ENCODE measurements around the gene ASXL1.
"Not testable (repeated sequence)": the region's sequence is repeated elsewhere in the genome, so short reads cannot be mapped to it uniquely, and the experiment has no call there.

ASXL1 gene

DNA sequence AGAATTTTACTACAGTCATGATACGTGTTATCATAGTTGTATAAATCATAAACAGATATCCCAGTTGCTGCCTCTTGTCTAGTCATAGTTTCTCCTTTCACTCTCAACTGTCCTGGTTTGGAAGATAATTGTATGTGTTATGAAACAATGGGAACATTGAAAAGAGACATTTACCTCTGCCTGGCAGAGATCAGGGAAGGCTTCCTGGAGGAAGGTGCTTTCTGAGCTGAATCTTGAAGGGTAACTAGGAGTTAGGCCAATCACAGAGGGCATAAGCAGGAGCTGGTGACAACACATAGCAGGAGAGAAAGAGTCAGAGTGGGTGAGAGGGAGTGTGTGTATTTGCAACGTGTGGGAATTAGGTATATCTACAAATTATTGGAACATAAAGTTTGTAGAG, 5.4 kb downstream of the ASXL1 start:
- DNase-seq = no peak

DNA sequence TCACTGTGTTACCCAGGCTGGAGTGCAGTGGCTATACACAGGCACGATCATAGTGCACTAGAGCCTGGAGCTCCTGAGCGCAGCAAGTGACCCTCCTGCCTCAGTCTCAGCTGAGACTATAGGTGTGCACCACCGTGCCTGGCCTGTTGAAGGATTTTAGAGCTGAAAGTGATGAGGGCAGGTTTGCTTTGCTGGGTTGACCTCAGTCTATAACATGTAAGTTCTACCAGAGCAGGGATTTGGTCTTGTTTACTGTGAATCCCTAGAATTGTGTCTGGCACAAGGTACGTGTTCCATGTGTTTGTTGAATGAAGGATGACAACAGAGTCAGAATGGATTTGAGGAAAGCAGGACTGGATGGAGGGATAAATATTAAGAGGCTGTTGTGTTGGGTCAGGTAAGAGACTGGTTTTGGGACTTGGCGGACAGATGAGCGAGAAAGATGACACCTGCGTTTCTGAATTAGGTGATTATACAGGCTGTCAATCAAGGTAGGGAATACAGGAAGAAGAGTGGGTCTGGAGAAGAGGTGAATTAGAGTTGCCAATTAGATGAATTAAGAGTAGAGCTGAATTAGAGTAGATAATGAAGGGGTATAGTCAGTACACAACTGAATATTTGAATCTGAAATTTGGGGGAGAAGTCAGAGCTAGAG, 6.5 kb downstream of the ASXL1 start:
- DNase-seq = no peak

DNA sequence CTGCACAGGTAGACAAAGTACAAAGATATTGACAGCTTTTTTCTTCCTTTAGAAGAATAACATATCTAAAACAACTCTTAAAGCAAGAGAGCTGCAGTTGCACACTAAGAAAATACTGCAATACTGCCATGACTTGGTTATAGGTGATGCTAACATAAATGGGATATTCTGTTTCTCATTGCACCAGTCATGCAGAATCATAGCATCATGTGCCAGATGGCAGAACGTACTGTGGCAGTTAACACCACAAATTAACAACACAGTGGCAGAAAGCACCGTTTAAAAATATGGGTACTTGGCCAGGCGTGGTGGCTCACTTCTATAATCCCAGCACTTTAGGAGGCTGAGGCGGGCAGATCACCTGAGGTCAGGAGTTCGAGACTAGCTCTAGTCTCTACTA, 7.4 kb downstream of the ASXL1 start:
- DNase-seq = no peak

DNA sequence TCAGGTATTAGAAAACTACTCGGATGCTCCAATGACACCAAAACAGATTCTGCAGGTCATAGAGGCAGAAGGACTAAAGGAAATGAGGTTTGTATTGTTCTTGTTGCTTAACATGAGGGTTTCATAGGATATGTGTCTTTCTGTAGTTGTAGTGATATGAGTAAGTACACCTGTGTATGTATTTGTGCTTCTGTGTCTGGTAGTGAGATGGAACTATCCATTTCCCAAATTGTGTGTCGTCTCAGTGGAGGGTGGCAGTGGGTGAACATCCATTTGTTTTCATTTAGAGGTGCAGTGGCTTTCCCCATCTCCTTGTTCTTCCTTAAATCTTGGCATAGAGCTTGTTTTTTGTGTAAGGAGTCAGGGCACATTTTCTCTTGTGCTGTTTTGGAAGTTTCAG, 8.2 kb downstream of the ASXL1 start:
- no peak for DNase-seq

DNA sequence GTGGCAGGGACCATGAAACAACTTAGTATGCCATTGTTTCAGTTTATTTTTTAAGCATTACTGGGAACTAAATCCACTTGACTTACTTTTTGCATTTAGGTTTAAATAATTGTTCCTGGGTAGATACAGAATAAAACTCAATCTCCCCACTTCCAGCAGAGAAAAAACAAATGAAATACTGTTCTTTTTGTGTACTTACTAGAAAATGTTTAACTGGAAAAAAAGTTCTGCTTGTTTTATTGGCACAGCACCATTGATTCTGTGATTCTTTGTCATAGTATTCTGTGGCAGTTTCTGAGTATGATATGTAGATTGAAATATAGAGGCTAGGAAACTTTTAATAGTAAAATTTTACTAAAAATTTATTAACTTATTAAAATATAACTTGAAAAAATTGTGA, 10.2 kb downstream of the ASXL1 start:
- DNase-seq = no peak

DNA sequence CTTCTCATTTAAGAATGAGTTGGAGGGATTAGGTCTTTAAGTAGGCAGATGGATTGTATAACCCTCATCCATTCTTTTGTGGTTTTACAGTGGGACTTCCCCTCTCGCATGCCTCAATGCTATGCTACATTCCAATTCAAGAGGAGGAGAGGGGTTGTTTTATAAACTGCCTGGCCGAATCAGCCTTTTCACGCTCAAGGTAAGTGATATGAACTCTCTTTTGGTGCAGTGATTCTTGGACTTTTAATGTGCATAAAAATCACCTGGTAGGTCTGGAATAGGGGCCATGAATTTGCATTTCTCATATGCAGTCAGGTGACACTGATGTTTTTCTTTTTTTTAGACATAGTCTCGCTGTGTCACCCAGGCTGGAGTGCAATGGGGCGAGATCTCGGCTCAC, 10.8 kb downstream of the ASXL1 start:
- no peak for DNase-seq

DNA sequence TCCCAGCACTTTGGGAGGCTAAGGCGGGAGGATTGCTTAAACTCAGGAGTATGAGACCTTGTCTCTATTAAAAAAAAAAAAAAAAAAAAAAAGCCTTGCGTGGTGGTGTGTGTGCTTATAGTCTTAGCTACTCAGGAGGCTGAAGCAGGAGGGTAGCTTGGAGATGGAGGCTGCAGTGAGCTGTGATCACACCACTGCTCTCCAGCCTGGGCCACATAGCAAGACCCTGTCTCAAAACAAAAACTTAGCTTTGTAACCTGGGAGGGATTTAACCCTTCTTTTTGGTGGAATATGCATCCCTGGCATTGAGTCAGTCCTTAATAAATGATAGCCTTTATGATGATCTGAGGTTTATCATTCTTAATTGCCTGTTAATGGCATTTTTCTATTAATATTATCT, 12.8 kb downstream of the ASXL1 start:
- DNase-seq = no peak

DNA sequence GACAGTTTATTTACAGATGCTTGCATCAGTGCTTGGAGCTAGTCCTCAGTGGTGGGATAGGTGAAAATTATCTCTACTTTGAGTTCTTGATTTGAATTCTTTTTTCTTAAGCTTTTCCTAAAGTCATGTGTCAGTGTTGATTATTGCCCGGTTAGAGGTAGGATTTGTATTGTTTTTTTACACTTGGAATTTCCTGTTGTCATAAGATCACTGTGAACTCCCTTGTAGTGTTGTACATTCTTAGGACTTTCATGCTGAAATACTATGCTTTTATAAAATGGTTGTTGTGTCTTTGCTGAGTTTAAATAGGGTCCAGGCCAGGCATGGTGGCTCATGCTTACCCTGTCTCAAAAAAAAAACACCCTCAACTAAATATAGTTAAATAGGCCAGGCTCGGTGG, 20.3 kb downstream of the ASXL1 start:
- no peak for DNase-seq

DNA sequence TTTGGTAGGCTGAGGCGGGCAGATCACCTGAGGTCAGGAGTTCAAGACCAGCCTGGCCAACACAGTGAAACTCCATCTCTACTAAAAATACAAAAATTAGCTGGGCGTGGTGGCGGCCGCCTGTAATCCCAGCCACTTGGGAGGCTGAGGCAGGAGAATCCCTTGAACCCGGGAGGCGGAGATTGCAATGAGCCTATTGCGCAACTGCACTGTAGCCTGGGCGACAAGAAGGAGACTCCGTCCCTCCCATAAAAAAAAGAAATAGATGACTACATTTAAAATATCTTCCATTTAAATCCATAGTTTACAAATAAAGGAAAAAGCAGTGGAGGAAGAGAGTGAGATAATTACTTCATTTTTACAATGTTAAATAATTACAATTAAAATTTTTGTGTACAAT, 21.9 kb downstream of the ASXL1 start:
- not testable (repeated sequence) for DNase-seq

DNA sequence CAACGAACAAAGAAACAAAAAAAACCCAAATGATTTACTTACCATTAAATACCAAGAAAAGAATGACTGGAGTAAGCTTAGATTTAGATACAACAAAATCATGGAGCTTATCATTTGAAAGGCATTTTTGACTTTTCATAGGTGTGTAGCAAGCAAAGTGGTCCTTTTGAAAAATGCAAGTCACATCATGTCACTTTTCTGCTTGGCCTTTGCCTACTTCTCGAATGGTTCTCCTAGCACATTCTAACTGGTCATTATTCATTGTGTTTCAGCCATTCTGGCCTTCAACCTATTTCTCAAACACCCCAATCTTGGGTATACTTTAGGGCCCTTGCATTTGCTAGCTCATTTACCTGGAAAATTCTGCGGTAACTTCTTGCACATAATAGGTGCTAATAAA, 22.6 kb downstream of the ASXL1 start:
- DNase-seq = no peak

DNA sequence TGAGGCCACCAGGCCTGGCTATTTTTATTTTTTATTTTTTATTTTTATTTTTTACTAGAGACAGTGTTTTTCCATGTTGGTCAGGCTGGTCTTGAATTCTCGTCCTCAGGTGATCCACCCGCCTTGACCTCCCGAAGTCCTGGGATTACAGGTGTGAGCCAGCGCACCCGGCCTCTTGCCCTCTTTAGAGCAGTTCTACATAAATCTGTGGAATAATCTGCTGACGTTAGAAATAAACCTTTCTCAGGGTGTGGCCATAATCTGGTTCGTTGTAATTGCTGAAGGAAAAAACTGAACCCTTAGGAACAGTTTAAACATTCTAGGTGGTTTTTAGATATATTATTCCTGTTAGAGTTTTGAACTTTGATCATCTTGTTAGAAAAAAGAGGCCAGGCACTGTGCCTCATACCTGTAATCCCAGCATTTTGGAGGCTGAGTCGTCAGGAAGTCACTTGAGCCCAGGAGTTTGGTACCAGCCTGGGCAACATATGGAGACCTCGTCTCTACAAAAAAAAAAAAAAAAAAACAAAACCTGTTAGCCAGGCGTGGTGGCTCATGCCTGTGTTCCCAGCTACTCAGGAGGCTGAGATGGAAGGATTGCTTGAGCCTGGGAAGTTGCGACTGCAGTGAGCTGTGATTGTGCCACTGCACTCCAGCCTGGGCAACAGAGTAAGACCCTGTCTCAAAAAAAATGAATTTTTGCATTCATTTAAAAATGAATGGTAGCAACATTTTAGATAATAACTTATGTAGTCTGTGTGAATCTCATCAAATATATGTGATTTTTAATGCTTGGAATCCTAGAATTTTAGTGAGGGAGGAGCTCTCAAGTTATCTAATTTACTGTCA, 24.2 kb downstream of the ASXL1 start:
- DNase-seq = no peak

DNA sequence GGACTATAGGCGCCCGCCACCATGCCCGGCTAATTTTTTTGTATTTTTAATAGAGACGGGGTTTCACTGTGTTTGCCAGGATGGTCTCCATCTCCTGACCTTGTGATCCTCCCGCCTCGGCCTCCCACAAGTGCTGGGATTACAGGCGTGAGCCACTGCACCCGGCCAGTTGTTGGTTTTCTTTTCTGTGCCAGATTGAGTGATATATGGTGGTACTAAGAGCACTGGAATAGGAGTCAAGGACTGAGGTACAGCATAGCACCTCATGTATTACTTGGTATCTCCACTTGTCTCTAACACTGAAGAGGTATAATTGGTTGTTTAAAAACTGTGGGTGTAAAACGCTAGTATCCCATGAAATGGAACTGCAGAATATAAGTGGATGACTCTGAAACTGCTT, 25.3 kb downstream of the ASXL1 start:
- not testable (repeated sequence) for DNase-seq

DNA sequence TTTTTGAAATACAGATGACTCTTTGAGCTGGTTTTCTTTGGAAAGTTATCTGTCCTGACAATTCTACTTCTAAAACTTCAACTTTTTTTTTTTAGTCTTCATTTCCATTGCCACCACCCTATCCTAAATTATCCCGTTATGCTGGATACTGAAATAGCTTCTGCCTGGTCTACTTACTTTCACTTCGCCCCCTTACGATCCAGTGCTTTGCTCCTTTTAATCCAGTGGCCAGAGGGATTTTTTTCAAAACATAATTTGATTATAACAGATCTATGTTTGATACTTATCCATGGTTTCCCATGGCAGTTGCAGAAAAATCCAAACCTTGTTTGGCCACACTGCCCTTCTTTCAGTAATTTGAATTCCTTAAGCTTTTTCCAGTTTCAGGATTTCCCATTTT, 27.4 kb downstream of the ASXL1 start:
- no peak for DNase-seq

DNA sequence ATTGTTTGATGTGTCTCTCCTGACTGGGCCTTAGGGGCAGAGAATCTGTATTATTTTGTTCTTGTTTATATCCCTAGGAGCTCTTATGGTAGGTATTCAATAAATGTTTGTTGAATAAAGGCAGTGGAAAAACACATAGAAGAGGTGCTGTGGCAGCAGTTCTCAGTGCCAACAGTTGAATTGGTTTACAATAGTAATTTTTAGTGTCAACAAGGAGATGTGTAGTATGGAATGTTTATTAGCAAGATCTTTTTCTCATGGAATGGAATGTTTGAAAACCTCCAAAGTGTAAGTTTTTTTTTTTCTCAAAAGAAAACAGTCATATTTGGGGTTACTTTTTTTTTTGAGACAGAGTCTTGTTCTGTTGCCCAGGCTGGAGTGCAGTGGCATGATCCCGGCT, 28.0 kb downstream of the ASXL1 start:
- DNase-seq = no peak

DNA sequence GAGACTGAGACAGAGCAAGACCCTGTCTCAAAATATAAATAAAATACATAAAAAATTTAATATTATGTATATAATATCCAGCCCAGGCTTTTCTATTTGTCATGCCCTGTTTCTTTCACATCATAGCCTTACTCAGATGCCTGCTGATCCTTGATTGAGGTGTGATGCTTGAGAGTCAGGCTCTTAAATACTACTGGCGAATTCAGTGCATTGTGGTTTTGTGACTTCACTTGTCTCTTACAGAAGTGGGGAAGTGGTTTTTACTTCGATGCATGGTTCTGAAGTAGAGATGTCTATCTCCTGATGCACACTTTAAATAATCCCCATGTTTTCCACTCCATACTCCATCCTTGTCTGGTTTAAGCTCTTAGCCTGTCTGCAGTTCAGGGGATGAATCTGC, 29.1 kb downstream of the ASXL1 start:
- DNase-seq = peak; percentile 10 to 30

DNA sequence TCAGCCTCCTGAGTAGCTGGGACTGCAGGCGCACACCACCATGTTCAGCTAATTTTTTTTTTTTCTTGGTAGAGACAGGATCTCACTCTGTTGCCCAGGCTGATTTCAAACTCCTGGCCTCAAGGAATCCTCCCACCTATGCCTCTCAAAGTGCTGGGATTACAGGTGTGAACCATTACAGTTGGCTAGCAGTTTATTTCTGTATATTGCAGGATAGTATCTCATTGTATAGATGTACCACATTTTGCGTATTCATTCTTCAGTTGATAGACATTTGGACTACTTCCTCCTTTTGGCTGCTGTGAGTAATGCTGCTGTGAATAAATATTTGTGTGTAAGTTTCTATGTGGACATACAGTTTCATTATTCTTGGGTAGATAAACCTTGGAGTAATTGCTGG, 32.9 kb downstream of the ASXL1 start:
- DNase-seq = no peak

DNA sequence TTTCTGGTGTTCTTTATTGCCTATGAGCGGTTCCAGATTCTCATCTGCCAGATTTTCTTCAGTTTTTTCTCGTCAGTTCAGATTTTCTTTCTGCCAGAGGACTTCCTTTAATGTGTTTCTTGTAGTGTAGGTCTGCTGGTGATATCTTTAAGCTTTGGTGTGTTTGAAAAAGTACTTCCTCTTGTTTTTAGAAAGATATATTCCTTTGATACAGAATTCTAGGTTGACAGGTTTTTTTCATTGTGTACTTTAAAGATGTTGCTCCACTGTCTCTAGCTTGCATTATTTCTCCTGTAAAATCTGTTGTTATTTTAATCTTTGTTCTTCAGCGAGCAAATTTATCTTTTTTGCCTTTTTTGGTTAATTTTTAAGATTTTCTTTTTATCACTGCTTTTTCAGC, 36.9 kb downstream of the ASXL1 start:
- DNase-seq = no peak

DNA sequence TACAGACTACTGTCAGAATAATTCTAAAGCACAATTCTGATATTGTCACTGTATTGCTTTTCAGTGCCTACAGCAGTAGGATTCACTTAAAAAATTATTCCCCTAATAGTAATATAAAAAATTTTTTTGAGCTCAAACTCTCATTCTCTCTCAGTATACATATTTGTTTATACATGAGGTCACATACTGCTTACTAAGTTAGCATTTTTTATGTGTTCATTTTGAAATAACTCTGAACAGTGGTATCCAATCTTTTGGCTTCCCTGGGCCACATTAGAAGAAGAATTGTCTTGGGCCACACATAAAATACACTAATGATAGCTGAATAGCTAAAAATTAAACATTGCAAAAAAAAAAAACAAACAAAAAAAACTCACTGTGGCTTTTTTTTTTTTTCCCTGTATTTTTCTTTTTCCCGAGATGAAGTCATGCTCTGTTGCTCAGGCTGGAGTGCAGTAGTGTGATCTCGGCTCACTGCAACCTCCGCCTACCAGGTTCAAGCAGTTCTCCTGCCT, 38.6 kb downstream of the ASXL1 start:
- DNase-seq = no peak

DNA sequence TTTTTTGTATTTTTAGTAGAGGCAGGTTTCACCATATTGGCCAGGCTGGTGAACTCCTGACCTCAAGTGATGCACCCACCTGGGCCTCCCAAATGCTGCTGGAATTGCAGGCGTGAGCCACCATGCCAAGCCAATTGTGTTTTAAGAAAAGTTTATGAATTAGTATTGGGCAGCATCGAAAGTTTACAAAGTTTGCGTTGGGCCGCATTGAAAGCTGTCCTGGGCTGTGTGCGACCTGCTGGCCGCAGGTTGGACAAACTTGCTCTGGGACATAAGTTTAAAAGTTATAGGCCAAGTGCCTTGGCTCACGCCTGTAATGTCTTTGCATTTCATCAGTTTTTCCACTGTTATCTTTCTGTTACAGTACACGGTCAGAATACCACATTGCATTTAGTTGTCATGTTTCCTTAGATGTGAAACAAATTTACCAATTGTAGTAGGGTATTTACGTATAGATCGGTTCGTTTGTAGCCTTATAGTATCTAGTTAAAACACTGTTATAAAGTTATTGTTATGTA, 39.5 kb downstream of the ASXL1 start:
- no peak for DNase-seq

DNA sequence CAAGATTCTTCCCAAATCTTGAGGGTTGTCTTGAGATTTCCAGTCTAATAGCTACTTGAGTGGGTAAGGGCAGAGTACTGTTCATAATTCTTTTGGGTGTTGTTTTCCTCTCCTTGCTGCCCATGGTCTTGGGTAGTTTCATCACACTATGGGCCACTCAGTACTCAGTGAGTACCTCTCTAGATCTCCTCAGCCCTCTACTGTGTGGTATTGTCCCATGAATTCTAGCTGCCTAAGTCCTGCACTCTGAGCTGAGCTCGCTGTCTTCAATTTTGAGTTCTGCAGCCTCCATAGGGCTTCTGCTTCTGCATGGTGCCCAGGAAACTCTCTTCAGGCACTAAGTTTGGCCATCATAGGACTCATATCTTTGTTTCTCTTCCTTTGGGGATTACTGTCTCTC, 42.3 kb downstream of the ASXL1 start:
- DNase-seq = no peak

DNA sequence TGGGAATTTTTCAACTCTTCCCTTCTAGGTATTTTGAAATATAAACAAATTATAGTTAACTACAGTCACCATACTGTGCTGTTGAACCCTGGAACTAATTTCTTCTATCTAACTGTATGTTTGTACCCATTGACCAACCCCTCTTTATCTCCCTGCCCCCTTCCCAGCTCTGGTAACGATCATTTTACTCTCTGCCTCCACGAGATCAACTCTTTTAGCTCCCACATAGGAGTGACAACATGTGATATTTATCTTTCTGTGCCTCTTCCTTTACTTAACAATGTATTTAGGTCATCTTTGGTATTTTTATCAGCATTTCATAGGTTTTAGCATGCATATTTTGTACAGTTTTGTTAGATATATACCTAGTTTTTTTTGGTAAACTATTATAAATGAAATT, 45.9 kb downstream of the ASXL1 start:
- no peak for DNase-seq

DNA sequence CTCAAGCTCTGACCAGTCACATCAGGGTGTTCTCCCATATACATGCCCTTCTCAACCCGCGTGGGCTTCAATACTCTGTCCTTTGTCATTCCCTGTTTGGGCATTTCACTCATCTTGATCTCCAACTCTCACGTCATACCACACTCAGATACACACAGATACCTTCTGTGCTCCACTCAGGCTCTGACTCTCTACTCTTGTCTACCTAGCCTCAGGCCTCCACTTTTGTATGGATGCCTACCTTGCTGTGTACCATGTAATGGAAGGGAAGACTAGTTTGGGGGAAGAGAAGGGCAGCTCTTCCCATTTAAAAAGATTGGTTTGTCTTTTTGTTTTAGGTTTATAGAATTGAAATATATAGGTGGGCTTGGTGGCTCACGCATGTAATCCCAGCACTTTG, 48.6 kb downstream of the ASXL1 start:
- DNase-seq = no peak

DNA sequence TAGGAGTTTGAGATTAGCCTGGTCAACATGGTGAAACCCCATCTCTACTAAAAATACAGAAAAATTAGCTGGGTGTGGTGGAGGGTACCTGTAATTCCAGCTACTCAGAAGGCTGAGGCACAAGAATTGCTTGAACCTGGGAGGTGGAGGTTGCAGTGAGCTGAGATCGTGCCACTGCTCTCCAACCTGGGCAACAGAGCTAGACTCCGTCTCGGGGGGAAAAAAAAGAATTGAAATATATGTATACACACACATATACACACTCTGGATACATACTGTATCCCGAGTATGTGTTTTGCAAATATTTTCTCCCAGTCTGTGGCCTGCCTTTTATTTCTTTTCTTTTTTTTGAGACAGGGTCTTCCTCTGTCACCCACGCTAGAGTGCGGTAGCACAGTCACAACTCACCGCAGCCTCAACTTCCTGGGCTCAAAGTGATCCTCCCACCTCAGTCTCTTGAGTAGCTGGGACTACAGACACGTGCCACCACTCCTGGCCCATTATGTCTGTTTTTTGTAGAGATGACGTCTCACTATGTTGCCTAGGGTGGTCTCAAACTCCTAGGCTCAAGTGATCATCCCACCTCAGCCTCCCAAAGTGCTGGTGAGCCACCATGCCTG, 49.1 kb downstream of the ASXL1 start:
- peak; percentile 64 to 65 for DNase-seq

All from activated CD4-positive, alpha-beta T cell treated with anti-CD3 and anti-CD28 coated beads for 4 hours (primary cell).